Spleen (tissue), 7 donors: ENCODE data around the gene MACROD2.

Source experiments
- POLR2AphosphoS5 ChIP-seq, 3 donors: sonication (generic); formaldehyde crosslinking; IDR thresholded peaks; one replicate each; pipeline ENCODE4 v1.5.1; 2017; ENCODE audit warnings: antibody characterized with exemption in 3 of 3
- TF ChIP-seq, protein P1 (sequence below), 11 experiments: fragments of 200-600 bp in 7 of 11; fragments of 450-650 bp in 4 of 11; sonication (generic) in 4 of 11; IDR thresholded peaks in 8 of 11; conservative IDR thresholded peaks in 3 of 11; 1 replicate in 7 of 11; 2 replicates in 4 of 11; pipeline versions ENCODE4 v1.4.0 to v1.8.0; 2016 to 2021; ENCODE audit warnings: antibody characterized with exemption in 11 of 11, inconsistent platforms in 4 of 11, mild to moderate bottlenecking in 1 of 11
- donor health status: DM: no; HTN: no; CAD: no; lungs with moderate emphysema.
- donor health status: DM: no; HTN: no; CAD: no.
- donor health status: DM: no; HTN: no; CAD: no.

DNA sequence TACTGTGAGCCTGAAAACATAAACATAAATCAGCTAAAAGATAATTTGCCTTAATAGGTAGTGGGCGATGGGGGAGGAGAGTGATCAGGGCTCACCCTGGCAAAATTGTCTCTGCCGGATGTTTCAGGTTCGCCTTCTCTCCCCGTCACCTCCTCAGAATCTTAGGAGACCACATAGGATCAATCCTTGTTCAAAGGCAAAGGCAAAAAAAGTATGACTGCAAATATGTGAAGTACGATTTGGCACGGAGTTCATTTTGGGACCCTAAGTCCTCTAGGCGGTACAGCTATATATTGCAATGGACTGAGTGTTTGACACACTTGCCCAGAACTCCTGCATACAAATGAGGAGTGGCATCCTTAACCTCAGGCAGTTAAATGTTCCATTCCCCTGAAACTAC lies 991.3 kb downstream of the MACROD2 start:
- TF ChIP-seq, protein P1, sequence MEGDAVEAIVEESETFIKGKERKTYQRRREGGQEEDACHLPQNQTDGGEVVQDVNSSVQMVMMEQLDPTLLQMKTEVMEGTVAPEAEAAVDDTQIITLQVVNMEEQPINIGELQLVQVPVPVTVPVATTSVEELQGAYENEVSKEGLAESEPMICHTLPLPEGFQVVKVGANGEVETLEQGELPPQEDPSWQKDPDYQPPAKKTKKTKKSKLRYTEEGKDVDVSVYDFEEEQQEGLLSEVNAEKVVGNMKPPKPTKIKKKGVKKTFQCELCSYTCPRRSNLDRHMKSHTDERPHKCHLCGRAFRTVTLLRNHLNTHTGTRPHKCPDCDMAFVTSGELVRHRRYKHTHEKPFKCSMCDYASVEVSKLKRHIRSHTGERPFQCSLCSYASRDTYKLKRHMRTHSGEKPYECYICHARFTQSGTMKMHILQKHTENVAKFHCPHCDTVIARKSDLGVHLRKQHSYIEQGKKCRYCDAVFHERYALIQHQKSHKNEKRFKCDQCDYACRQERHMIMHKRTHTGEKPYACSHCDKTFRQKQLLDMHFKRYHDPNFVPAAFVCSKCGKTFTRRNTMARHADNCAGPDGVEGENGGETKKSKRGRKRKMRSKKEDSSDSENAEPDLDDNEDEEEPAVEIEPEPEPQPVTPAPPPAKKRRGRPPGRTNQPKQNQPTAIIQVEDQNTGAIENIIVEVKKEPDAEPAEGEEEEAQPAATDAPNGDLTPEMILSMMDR (IDR thresholded peaks at IDR 0.05 in 8 of 11, conservative IDR thresholded peaks at IDR 0.05 in 3 of 11) = no peak
- TF ChIP-seq POLR2AphosphoS5 (IDR thresholded peaks at IDR 0.05) = no peak
